Spinal cord (tissue), 10 donors: ENCODE measurements around the gene TTC17. TPM values are rescaled to one million over a fixed set of nuclear protein-coding genes. Genes with fewer than 3 reads are reported as not detected.
"Not testable (repeated sequence)": the region's sequence is repeated elsewhere in the genome, so short reads cannot be mapped to it uniquely, and the experiment has no call there.

Experiments
- DNase-seq, 6 donors: peaks; one replicate each; pipeline versions ENCODE4 v3.0.0 to v3.0.0-alpha.2; 2013 to 2015; ENCODE audit warnings: low spot score in 6 of 6, low read depth in 4 of 6
- H3K27ac ChIP-seq: one replicate; pipeline ENCODE4 v1.5.1; 2013; ENCODE audit warnings: low read depth, low read length, control low read depth
- H3K27me3 ChIP-seq: one replicate; pipeline ENCODE4 v1.6.1; 2013; ENCODE audit warnings: low read length; ENCODE audit not compliant: control insufficient read depth, insufficient read depth
- H3K36me3 ChIP-seq: one replicate; pipeline ENCODE4 v1.6.1; 2013; ENCODE audit warnings: low read length; ENCODE audit not compliant: control insufficient read depth, insufficient read depth
- H3K4me1 ChIP-seq: one replicate; pipeline ENCODE4 v1.6.1; 2013; ENCODE audit warnings: low read length; ENCODE audit not compliant: control insufficient read depth, insufficient read depth
- H3K4me3 ChIP-seq: one replicate; pipeline ENCODE4 v1.5.1; 2013; ENCODE audit warnings: low read depth, low read length, control low read depth
- H3K9me3 ChIP-seq: one replicate; pipeline ENCODE4 v1.6.1; 2013; ENCODE audit warnings: low read length; ENCODE audit not compliant: control insufficient read depth, insufficient read depth
- WGBS: methylation state at CpG from one replicate; pipeline ENCODE4 v1.1.5; 2013; ENCODE audit warnings: missing lambda C conversion rate; ENCODE audit not compliant: insufficient coverage; 5-methylcytosine and 5-hydroxymethylcytosine counted together
- polyA plus RNA-seq, 2 donors: library from polyadenylated mRNA; unstranded; fragments of 120-200 nt; gene quantifications; one replicate each; pipeline ENCODE4 v1.2.1, GENCODE V29; 2013; ENCODE audit not compliant: insufficient read length in 2 of 2
- total RNA-seq, 2 donors: library from RNA; depleted of rRNA in 1 of 2; stranded (reverse); fragments of 120-200 nt in 1 of 2; fragments of >200 nt in 1 of 2; gene quantifications; one replicate each; pipeline versions ENCODE4 v1.2.3 to v1.2.4, GENCODE V29; 2013 to 2014
- donor health status: healthy.

Gene TTC17
- total and polyA plus RNA-seq, 4 donors = 69.1 to 122 (median 101) TPM

DNA sequence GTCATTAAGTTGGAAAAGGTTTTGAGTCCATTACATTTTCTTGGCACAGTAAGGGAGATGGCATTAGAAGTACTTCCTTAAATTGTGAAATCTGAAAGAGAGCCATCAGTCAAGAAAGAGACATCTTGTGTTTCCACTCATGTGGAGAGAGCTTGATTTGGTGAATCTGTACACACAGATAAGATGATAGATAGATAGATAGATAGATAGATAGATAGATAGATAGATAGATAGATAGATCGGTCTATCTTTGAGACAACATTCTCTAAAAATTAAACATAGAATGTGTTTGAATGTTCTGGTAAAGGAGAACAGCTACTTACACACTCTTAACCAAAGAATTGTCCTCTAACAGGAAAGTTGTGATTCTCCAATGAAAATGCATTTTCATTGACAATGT is 76.2 kb downstream of the TTC17 start:
- H3K27me3 ChIP-seq = no peaks in the 10 kb centered on the region
- no peak overlapping the region for H3K27ac ChIP-seq
- no CpG with 5 or more reads among the region's 1 CpG for WGBS
- no peaks in the 10 kb centered on the region for H3K4me1 ChIP-seq
- H3K9me3 ChIP-seq = no peaks in the 10 kb centered on the region
- H3K4me3 ChIP-seq = no peak overlapping the region
- peaks cover 3% of the 10 kb centered on the region for H3K36me3 ChIP-seq
- DNase-seq = no peak

DNA sequence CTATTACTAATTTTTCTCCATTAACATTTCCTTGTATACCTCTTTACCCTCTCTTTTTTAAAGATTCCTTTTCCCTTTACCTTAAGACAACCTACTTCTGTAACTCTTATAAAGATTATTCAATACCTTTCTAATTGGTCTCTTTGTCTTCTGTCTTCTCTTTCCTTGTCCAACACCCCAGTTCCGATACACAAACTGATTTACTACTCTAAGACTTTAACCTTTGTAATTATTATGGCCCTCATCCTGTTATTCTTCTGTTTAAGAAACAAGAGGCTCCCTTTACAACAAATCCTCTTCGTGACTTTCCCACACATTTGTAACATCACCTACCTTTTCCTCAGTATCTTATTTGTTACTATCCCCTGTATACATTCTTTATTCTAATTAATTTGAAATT is 81.8 kb downstream of the TTC17 start:
- H3K27me3 ChIP-seq = no peaks in the 10 kb centered on the region
- peaks cover 19% of the 10 kb centered on the region for H3K36me3 ChIP-seq
- H3K4me1 ChIP-seq = no peaks in the 10 kb centered on the region
- H3K4me3 ChIP-seq = no peak overlapping the region
- 67% methylated on average over 1 of the region's 2 CpGs for WGBS
- H3K27ac ChIP-seq = no peak overlapping the region
- no peaks in the 10 kb centered on the region for H3K9me3 ChIP-seq
- no peak for DNase-seq

DNA sequence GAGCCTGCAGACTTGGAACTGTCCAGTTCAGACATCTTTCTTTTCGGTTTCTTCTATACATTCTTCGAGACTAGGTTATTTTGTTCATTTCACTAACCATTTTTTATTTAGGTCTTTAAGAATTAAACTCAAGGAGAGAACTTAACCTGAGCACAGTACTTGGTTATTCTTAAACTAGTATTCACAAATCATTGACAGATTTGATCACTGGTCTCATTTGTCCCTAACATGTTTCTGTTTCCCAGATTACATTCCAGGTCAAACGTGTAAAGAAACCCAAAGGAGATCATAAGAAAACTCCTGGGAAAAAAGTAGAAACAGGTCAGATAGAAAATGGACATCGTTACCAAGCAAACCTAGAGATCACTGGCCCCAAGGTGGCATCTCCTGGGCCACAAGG is 85.1 kb downstream of the TTC17 start:
- Histone ChIP-seq H3K27ac (no peak overlapping the region), H3K9me3 (no peaks in the 10 kb centered on the region), H3K4me3 (no peak overlapping the region), H3K27me3 (no peaks in the 10 kb centered on the region), H3K4me1 (no peaks in the 10 kb centered on the region), H3K36me3 (peaks cover 32% of the 10 kb centered on the region)
- DNase-seq = no peak
- WGBS = 100% methylated on average over 3 of the region's 4 CpGs

DNA sequence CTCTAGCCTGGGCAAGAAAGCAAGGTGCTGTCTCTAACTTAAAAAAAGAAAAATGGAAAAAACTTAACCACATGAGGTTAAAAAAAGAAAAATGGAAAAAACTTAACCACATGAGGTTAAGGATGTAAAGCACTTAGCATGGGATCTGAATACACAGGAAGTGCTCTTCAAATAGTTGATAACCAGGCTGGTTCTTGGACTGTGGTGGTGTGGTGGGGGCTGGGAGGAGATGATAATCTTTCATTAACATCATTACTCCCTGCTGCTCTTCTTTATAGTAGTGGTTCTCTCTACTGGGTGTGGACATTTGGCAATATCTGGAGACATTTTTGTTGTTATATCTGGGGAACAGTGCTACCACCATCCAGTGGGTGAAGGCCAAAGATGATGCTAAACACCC is 88.4 kb downstream of the TTC17 start:
- Histone ChIP-seq H3K27ac (no peak overlapping the region), H3K36me3 (peaks cover 36% of the 10 kb centered on the region), H3K9me3 (no peaks in the 10 kb centered on the region), H3K4me3 (no peak overlapping the region), H3K27me3 (no peaks in the 10 kb centered on the region), H3K4me1 (no peaks in the 10 kb centered on the region)
- DNase-seq = no peak

DNA sequence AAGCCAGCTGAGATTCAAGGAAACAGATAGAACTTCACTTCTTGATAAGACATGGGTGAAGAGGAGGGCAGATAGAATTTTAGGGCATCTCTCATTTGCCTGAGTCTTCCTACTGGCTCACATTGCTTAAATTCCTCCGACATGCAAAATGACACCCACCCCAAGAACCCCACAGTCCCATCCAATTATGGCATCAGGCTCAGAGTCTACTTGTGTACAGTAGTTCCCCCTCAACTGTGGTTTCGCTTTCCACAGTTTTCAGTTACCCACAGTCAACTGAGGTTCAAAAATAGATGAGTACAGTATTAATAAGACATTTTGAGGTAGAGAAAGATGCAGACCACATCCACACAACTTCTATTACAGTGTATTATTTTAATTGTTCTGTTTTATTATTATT is 99.8 kb downstream of the TTC17 start:
- H3K9me3 ChIP-seq = no peaks in the 10 kb centered on the region
- H3K4me3 ChIP-seq = no peak overlapping the region
- DNase-seq = no peak
- H3K27me3 ChIP-seq = no peaks in the 10 kb centered on the region
- H3K27ac ChIP-seq = no peak overlapping the region
- H3K36me3 ChIP-seq = peaks cover 6% of the 10 kb centered on the region
- H3K4me1 ChIP-seq = no peaks in the 10 kb centered on the region
- 100% methylated on average over 1 of the region's 2 CpGs for WGBS

DNA sequence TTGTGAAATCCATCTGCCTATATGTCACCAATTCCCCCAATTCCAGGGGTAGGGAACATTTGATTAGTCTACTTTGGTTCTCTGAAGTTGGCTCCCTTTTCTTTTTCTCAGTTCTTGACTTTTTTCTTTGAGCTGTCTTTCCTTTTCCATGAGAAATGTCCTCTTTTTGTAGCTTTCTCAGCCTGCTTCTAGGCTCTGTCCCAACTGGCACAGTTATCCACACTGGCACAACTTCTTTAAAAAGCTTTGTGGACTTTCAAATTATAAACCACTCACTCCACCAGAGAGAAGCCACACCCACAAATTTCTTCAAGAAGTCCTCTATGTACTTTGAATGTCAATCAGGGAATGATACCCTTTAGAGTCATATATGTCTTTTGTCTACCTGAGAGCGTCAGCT is 100.5 kb downstream of the TTC17 start:
- peaks cover 8% of the 10 kb centered on the region for H3K36me3 ChIP-seq
- WGBS = no CpG with 5 or more reads among the region's 1 CpG

DNA sequence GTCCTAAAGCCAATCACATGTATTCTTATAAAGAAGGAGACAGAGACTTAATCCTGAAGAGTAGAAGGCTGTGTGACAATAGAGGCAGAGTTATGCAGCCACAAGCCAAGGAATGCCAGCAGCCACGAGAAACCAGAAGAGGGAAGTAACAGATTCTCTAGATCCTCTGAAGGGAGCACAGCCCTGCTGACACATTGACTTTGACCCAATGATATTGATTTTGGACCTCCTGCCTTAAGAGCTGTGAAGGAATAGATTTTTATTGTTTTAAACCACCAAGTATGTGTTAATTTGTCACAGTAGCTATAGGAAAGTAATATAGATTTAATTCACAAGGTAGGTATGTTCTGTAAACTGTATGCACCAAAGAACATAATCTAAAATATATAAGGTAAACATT is 103.6 kb downstream of the TTC17 start:
- Histone ChIP-seq H3K9me3 (no peaks in the 10 kb centered on the region), H3K36me3 (peaks cover 8% of the 10 kb centered on the region), H3K27me3 (no peaks in the 10 kb centered on the region), H3K27ac (no peak overlapping the region), H3K4me1 (no peaks in the 10 kb centered on the region), H3K4me3 (no peak overlapping the region)
- DNase-seq = no peak
- 93% methylated on average over 1 of the region's 1 CpG for WGBS

More for the DNA sequence above, 100.5 kb downstream of the TTC17 start:
- Histone ChIP-seq H3K9me3 (no peaks in the 10 kb centered on the region), H3K27ac (no peak overlapping the region), H3K4me1 (no peaks in the 10 kb centered on the region), H3K4me3 (no peak overlapping the region), H3K27me3 (no peaks in the 10 kb centered on the region)
- peak in 3 of 6 donors; percentile 18 to 63 (median 20) for DNase-seq

DNA sequence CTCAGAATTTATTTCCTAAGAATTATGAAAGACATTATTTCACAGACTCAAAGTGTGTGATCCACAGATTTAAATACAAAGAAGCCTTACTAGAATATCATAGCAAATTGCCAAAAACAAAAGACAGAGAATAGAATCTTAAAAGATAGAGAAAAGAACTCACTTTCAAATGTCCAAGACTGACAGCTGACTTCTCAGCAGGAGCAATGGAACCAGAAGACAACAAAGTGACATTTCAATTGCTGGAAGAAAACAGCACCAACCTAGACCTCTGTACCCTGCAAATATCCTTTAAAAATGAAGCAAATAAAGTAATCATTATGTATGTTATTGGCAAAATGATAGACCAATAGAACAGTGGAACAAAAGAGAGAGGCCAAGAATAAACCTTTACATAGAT is 109.2 kb downstream of the TTC17 start:
- H3K27me3 ChIP-seq = no peaks in the 10 kb centered on the region
- H3K4me1 ChIP-seq = no peaks in the 10 kb centered on the region
- no peak overlapping the region for H3K4me3 ChIP-seq
- H3K9me3 ChIP-seq = peaks cover 3% of the 10 kb centered on the region
- H3K36me3 ChIP-seq = peaks cover 5% of the 10 kb centered on the region
- DNase-seq = no peak
- no peak overlapping the region for H3K27ac ChIP-seq

DNA sequence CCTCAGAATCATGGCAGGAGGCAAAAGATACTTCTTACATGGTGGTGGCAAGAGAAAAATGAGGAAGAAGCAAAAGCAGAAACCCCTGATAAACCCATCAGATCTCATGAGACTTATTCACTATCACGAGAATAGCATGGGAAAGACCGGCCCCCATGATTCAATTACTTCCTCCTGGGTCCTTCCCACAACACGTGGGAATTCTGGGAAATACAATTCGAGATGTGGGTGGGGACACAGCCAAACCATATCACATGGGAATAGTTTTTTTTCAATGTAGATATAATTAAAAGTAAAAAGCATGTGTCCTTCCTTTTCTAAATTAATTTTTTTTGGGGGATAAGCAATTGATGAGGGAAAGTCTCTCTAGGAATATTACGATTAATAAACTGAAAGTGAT is 118.8 kb downstream of the TTC17 start:
- H3K27ac ChIP-seq, H3K27me3 ChIP-seq, H3K4me1 ChIP-seq, H3K4me3 ChIP-seq, DNase-seq, H3K36me3 ChIP-seq: not testable (repeated sequence)
- H3K9me3 ChIP-seq = peaks cover 12% of the 10 kb centered on the region
- no CpG with 5 or more reads among the region's 5 CpGs for WGBS

DNA sequence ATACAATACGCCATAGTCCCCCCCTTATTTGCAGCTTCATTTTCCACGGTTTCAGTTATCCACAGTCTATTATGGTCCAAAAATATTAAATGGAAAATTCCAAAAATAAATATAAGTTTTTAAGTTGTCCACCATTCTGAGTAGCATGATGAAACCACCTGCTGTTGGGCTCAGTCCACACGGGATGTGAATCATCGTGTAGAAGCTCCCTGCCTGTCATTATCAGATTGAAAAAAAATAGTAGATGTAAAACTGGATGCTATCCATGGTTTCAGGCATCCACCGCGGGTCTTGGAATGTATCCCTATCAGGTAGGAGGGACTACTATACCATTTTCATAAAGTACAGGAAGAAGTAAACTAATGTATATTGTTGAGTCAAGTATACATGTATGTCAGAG is 127.4 kb downstream of the TTC17 start:
- DNase-seq = no peak
- no peaks in the 10 kb centered on the region for H3K27me3 ChIP-seq
- no peak overlapping the region for H3K27ac ChIP-seq
- H3K4me1 ChIP-seq = no peaks in the 10 kb centered on the region
- no peak overlapping the region for H3K4me3 ChIP-seq
- peaks cover 3% of the 10 kb centered on the region for H3K9me3 ChIP-seq
- peaks cover 6% of the 10 kb centered on the region for H3K36me3 ChIP-seq
- 92% methylated on average over 2 of the region's 6 CpGs for WGBS
